D721Med (cell line): ENCODE measurements around the gene SSBP4.

ENCODE experiments used
- DNase-seq: peaks from one replicate; pipeline ENCODE4 v3.0.0; 2011; ENCODE audit warnings: low spot score; ENCODE audit not compliant: insufficient read length
- FAIRE-seq: peaks from 2 replicates; lab custom pipeline; 2011; peaks lifted over from hg19 to GRCh38; lab: Jason Lieb, UNC
- CTCF ChIP-seq: IDR thresholded peaks from 2 replicates; pipeline ENCODE4 v1.5.1; 2012; ENCODE audit warnings: mild to moderate bottlenecking, control low read depth; ENCODE audit not compliant: insufficient read depth; ENCODE audit errors: missing control alignments

SSBP4 gene

GRCh38 chr19:18436671-18437490, 17.7 kb downstream of the SSBP4 start:
- DNase-seq (peak; percentile 97), FAIRE-seq (no peak)
- TF ChIP-seq CTCF = no peak

GRCh38 chr19:18437491-18438330, 18.5 kb downstream of the SSBP4 start, which contains the start of gene ISYNA1:
TSS of gene ISYNA1 (minus strand) at chr19:18438133. CDS start at chr19:18437979, 154 bp downstream.
- no peak for FAIRE-seq
- DNase-seq = peak; percentile 85
- TF ChIP-seq CTCF = no peak

GRCh38 chr19:18438331-18439024, 19.3 kb downstream of the SSBP4 start:
- FAIRE-seq (no peak), DNase-seq (no peak)
- TF ChIP-seq CTCF = no peak

GRCh38 chr19:18439025-18439909, 20.1 kb downstream of the SSBP4 start:
- TF ChIP-seq CTCF = no peak
- no peak for DNase-seq
- FAIRE-seq = no peak

- no peak for TF ChIP-seq CTCF
- DNase-seq (no peak), FAIRE-seq (no peak)
Observed at GRCh38 chr19:18439910-18440237, 20.7 kb downstream of the SSBP4 start.

- TF ChIP-seq CTCF = peak; percentile 34
- FAIRE-seq = no peak
- peak; percentile 60 for DNase-seq
Observed at GRCh38 chr19:18440415-18440877, 21.2 kb downstream of the SSBP4 start.
